ENCODE results near the gene SGK1.

- no peak for TF ChIP-seq POLR2A (IDR thresholded peaks at IDR 0.05)
- TF ChIP-seq, protein P1, sequence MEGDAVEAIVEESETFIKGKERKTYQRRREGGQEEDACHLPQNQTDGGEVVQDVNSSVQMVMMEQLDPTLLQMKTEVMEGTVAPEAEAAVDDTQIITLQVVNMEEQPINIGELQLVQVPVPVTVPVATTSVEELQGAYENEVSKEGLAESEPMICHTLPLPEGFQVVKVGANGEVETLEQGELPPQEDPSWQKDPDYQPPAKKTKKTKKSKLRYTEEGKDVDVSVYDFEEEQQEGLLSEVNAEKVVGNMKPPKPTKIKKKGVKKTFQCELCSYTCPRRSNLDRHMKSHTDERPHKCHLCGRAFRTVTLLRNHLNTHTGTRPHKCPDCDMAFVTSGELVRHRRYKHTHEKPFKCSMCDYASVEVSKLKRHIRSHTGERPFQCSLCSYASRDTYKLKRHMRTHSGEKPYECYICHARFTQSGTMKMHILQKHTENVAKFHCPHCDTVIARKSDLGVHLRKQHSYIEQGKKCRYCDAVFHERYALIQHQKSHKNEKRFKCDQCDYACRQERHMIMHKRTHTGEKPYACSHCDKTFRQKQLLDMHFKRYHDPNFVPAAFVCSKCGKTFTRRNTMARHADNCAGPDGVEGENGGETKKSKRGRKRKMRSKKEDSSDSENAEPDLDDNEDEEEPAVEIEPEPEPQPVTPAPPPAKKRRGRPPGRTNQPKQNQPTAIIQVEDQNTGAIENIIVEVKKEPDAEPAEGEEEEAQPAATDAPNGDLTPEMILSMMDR (IDR thresholded peaks at IDR 0.05) = no peak
These were observed 156.9 kb downstream of the SGK1 start for GRCh38 chr6:134161041-134161440.
